ENCODE data around the gene EPB41.

GRCh38 chr1:28878796-28879195, 35.6 kb upstream of the EPB41 start:
- TF ChIP-seq CTCF (IDR thresholded peaks at IDR 0.05) = no peak
- no peak for TF ChIP-seq POLR2A (IDR thresholded peaks at IDR 0.05)

Data from Peyer's patch (tissue), 4 donors.